Activated CD8-positive, alpha-beta memory T cell treated with anti-CD3 and anti-CD28 coated beads for 1 hour (primary cell): ENCODE results near the gene SEMA5B.

ENCODE experiments used
- DNase-seq, 2 donors: peaks; one replicate each; pipeline ENCODE4 v3.0.0-alpha.2; 2020; ENCODE audit warnings: low read depth in 1 of 2; ENCODE audit errors: extremely low read depth in 1 of 2

SEMA5B gene

DNA sequence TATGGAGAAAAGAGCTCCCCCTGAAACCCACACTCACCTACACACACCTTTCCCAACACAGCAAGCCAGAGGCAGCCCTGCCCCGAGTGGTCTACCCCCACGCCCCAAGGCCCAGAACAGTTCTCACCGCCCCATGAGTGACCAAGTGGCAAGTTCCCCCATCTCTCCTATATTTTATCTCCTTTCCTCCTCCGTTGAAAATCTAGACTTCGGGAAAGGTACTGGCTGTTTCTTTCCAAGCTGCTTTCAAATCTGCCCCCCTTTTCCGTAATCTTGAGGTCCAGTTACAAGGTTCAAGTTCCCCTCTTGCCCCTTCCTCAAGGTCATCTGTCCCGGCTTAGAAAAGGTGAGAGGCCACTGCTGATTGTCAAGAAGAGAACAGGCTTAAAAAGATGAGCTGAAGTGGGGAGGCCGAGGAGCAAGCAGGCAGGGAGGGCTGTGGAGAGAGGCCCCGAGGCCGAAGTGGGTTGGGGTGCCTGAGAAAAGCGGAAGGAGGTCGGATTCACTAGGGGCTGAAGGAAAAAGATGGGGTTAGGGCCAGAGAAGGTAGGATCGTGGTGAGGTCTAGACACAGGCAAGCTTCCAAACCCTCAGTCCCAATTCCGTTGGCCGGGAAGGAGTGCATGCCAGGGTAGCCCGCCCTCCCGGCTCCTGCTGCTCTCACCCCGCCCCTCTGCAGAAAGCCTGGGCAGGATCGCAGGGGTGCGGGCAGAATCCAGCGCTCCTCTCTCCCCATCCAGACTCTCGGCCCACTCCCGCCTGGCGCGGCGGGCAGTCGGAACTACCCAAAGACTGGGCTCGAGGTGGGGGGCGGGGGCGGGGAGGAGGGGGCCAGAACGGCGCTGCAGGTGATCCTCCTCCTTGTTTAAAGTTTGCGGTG, 1.7 kb downstream of the SEMA5B start:
- DNase-seq = no peak

DNA sequence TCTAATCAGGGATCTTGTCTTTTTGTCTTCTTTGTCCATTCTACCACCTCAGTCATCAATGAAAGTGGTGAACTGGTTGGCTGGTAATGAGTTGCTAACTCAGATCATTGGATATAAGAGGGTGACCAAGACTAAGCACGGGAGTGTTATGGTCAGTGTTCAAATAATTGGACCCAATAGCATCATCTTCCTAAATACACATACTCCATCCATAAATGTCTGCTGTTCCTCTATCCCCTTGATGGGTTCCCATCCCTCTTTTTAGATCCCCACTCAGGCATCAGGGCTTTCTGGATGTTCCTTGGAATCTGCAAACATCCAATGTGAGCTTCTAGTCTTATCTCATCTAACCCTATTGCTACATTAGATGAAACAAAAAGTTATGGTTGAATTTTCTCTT, 3.5 kb downstream of the SEMA5B start:
- no peak for DNase-seq

- no peak for DNase-seq
These were observed 5.5 kb downstream of the SEMA5B start for GRCh38 chr3:123021996-123022510.

- no peak for DNase-seq
These were observed 6.2 kb downstream of the SEMA5B start for GRCh38 chr3:123021388-123021787.

- no peak for DNase-seq
These were observed 6.9 kb downstream of the SEMA5B start for GRCh38 chr3:123020709-123021108.

GRCh38 chr3:123019591-123019990, 8.0 kb downstream of the SEMA5B start:
- no peak for DNase-seq

- DNase-seq = no peak
These were observed 8.4 kb downstream of the SEMA5B start for GRCh38 chr3:123019161-123019560.

- DNase-seq = no peak
These were observed 8.9 kb downstream of the SEMA5B start for GRCh38 chr3:123018683-123019082.

DNA sequence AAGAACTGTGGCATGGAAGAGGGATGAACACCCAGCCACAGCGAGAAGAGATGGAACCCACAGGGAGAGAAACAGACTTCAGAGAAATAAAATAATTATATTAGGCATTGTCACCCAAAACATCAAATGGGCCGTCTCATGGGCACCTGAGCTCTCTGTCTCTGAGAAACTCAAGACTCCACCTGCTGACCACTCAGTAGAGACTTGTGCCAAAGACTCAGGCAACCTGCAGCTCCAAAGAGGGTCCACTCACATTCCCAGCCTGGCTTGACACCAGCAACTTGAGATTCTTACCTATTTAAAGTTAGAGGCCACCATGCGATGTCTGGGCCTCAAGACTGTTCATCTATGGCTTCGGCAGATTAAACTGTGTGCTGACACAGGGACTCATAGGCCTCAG, 12.0 kb downstream of the SEMA5B start:
- no peak for DNase-seq

DNA sequence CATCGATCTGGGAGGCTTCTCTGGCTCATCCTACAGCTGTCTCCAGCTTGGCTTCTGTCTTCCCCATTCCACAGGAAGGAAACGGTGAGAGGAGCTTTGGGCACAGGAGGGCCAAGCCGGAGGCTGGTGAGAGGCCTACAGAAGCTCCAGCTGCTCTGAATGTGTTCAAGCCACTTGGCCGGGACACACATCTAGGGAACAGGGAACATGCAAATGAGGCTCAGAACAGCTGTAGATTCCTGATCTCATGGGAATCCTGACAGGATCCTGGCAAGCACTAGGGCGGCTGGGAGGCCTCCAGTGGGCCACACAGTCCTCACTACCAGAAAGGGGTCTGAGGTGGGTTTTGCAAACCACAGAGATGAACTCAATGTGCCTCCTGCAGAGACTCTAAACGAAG, 13.7 kb downstream of the SEMA5B start:
- DNase-seq = no peak

DNA sequence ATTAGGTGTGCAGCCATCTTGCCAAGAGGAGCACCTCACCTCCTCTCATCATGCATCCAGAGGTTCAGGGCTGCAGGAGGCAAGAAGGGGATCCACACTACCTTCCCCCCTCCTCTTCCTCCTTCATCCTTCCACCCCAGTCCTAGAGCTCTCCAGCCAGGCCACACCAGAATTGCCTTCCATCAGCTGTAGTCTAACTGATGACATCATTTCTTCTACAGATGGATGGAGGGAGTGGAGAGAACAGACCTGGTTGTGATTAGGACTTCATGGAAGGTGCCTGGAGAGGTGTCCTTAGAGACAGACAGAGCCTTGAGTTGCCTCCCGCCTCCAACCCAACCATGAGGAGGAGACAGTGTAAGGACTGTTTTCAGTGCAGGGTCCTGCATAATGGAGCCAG, 14.9 kb downstream of the SEMA5B start:
- DNase-seq = no peak

- no peak for DNase-seq
These were observed 16.1 kb downstream of the SEMA5B start for GRCh38 chr3:123011447-123011846.

DNA sequence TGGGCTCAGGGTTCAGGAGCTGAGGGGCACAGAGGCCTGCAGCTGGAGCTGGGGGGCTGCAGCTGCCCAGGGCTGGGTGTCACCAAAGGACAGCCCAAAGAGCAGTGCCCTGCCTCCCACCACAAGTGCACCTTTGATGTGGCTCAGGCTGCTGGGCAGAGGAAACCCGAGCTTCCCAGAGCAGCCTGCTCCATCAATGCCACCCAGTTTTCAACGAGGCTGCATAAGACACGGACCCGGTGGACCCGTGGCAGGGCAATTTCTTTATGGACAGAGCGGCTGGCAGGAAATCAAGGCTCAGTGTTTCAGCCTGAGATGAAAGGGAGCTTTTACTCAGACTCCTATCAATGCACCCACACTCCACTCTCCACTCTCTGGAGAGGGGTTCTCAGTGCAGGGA, 18.7 kb downstream of the SEMA5B start:
- no peak for DNase-seq

DNA sequence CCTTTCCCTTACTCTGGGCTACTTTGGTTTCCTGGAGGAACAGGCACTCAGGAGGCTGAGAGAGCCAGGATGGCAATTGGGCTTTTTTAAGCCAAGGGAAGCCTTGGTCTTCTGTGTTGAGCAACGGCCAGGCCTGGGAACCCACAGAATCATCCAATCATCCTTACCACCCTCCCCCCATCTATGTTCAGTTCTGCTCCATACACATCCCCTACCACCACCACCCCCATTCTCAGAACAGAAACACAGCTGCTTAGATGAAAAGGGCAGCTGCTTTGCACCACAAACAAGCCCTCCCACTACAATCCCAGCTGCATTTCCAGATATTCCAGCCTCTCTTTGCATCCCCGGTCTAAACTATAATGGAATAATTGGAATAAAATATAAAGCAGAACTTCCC, 21.0 kb downstream of the SEMA5B start:
- DNase-seq = no peak

DNA sequence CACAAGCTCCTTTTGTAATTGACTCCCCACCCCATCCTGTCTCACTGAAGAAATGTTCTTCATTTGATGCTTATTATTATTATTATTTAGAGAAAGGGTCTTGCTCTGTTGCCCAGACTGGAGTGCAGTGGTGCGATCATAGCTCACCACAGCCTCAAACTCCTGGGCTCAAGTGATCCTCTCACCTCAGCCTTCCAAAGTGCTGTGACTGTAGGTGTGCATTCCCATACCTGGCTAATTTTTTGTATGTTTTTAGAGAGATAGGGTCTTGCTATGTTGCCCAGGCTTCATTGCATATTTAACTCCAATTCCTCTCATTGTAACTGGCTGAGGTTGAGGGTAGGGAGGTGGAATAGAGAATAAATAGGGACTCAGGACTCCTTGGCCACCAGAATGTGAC, 22.3 kb downstream of the SEMA5B start:
- DNase-seq = no peak

DNA sequence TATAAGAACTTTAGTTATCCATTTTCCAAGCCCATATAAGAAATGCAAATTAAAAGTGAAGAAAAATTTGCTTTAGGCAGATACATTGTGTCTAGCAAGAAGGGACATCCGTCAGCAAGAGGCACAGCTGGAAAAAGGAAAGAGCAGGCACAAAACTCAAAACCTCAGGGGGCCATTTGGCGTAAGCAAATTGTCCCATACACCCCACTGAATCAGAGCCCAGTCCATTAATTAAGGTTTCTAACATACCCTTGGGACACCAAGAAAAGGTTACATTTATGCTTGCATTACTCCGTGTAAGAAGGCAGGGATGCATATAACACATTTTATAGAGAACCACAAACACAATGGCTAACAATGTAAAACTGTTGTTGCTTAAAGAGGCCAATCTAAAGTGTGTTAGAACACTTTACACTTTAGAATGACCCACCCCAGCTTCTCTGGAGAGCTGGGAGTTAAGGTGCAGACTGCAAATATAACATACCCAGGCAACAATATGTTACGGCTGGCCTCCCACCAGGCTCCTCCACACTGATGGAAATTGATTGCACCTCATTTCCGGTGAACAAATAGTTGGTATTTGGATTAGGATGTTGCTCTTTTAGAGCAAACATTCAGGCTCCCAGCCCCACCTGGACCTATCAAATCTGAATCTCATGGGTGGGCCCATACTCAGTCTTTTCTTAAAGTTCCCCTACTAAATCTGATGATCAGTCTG, 23.2 kb downstream of the SEMA5B start:
- DNase-seq = no peak

- DNase-seq = no peak
These were observed 24.6 kb downstream of the SEMA5B start for GRCh38 chr3:123002749-123003497.

GRCh38 chr3:123002100-123002748, 25.3 kb downstream of the SEMA5B start:
- DNase-seq = no peak

DNA sequence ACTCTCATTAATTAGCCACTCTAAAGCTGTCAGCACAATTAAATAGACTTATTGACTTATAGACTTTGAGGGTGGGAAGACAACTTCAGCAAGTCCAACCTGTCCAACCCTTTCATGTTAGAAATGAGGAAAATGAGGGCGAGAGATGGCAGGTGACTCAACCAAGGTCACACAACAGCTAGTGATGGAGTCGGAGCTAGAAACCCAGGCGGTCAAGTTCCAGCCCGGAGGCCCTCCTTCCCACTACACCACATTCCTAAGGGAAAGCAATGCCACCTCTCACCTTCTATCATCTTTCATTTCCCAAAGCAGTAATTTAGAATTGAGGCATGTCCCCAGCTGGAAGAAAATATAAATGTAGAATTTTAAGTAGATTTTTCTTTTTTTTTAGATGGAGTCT, 28.7 kb downstream of the SEMA5B start:
- DNase-seq = no peak

GRCh38 chr3:122998206-122998605, 29.4 kb downstream of the SEMA5B start:
- no peak for DNase-seq

DNA sequence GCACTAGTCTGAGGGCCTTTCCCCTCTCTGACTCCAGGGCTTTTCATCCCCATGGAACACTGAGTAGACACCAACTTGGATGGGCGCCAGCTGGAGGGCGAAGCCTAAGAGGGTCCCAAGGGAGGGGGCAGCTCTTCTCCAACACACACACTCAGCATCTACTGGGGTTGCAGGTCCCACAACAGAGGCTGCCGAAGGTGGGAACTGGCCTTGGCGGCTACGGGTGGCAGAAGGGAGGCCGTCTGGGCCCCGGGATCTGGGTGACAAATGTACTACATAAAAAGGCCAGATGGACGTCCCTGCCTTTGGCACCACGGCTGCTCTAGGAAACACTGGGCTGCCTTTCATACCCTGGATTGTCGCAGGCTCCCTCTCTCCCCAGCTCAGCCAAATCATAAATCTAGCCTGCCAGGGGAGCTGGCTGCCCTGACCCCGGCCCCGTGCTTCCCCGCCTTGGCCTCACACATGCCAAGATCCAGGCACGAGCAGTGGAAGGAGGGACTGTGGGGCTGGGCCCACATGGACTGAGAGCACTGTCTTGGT, 31.5 kb downstream of the SEMA5B start:
- DNase-seq = no peak
